GM12878 (cell line): ENCODE measurements around the gene ZNF804B. TPM values are rescaled to one million over a fixed set of nuclear protein-coding genes. Genes with fewer than 3 reads are reported as not detected.

ENCODE experiments used
- ATAC-seq: fragments of 200-7000 bp; cut with Tn5 transposase; 3 replicates; pipeline ENCODE4 v1.9.1; 2020; ENCODE audit warnings: mild to moderate bottlenecking, moderate library complexity
- BruUV-seq: library from RNA; stranded (reverse); fragments of 400-500 nt; replicated peaks from 2 replicates; lab custom pipeline; 2021; lab: Mats Ljungman, UMichigan
- CTCF ChIA-PET: fragments of 300-600 bp; sonication (Branson Sonifier 250); formaldehyde crosslinking; extraction: SDS; loops from one replicate; lab custom pipeline; 2021; ENCODE audit warnings: inconsistent platforms; lab: Yijun Ruan, JAX
- POLR2A ChIA-PET: fragments of 350-600 bp; formaldehyde crosslinking; extraction: SDS; loops from one replicate; lab custom pipeline; 2021; ENCODE audit warnings: inconsistent platforms; lab: Charles Lee
- RAD21 ChIA-PET: fragments of 300-600 bp; sonication (Branson Sonifier 250); formaldehyde crosslinking; loops from one replicate; lab custom pipeline; 2023; ENCODE audit warnings: antibody characterized with exemption; ENCODE audit not compliant: unreplicated experiment; lab: Charles Lee
- SMC1A ChIA-PET: fragments of 300-600 bp; sonication (Branson Sonifier 250); formaldehyde crosslinking; loops from one replicate; lab custom pipeline; 2023; ENCODE audit not compliant: unreplicated experiment, uncharacterized antibody; lab: Charles Lee
- DNase-seq: peaks from one replicate; pipeline ENCODE4 v3.0.0-alpha.2; 2011; ENCODE audit warnings: low read depth, low spot score
- FAIRE-seq: peaks from 3 replicates; lab custom pipeline; 2011; peaks lifted over from hg19 to GRCh38; lab: Jason Lieb, UNC
- H2AFZ ChIP-seq: 2 replicates; pipeline ENCODE4 v1.6.0; 2011; ENCODE audit warnings: low read depth, low read length, control low read depth; ENCODE audit not compliant: control insufficient read depth
- H3K27ac ChIP-seq: 2 replicates; pipeline ENCODE4 v1.5.1; 2011; ENCODE audit warnings: control low read depth; ENCODE audit not compliant: control insufficient read depth, insufficient read depth
- H3K27me3 ChIP-seq, 2 experiments: replicated peaks in 1 of 2; 2 replicates each; pipeline versions ENCODE4 v1.6.0 to v1.6.1; 2011; ENCODE audit warnings: low read length in 1 of 2; ENCODE audit not compliant: control insufficient read depth in 2 of 2, insufficient read depth in 2 of 2
- H3K36me3 ChIP-seq, 2 experiments: 2 replicates each; pipeline ENCODE4 v1.5.1; 2011; ENCODE audit warnings: low read length in 1 of 2; ENCODE audit not compliant: control insufficient read depth in 2 of 2, insufficient read depth in 2 of 2
- H3K4me1 ChIP-seq: 2 replicates; pipeline ENCODE4 v1.6.1; 2011; ENCODE audit warnings: mild to moderate bottlenecking, low read length, moderate library complexity, mixed read lengths; ENCODE audit not compliant: control insufficient read depth, insufficient read depth
- H3K4me2 ChIP-seq: 2 replicates; pipeline ENCODE4 v1.6.0; 2011; ENCODE audit warnings: control low read depth; ENCODE audit not compliant: control insufficient read depth, insufficient read depth
- H3K4me3 ChIP-seq: fragments of 200-600 bp; sonication (generic); 2 replicates; pipeline ENCODE4 v1.5.1; 2016
- H3K79me2 ChIP-seq: 2 replicates; pipeline ENCODE4 v1.6.0; 2011; ENCODE audit warnings: low read length; ENCODE audit not compliant: control insufficient read depth, insufficient read depth
- H3K9ac ChIP-seq: 2 replicates; pipeline ENCODE4 v1.8.0; 2011; ENCODE audit warnings: low read length, control low read depth, mixed read lengths; ENCODE audit not compliant: control insufficient read depth, insufficient read depth
- H3K9me3 ChIP-seq: replicated peaks from 3 replicates; pipeline ENCODE4 v1.5.1; 2011; ENCODE audit warnings: mild to moderate bottlenecking, low read length; ENCODE audit not compliant: control insufficient read depth, insufficient read depth
- H4K20me1 ChIP-seq: 2 replicates; pipeline ENCODE4 v1.6.0; 2011; ENCODE audit not compliant: control insufficient read depth, insufficient read depth
- CHD4 ChIP-seq: fragments of 200-600 bp; sonication (generic); IDR thresholded peaks from 2 replicates; pipeline ENCODE4 v1.6.1; 2016; ENCODE audit warnings: mild to moderate bottlenecking
- EED ChIP-seq: sonication (generic); IDR thresholded peaks from 2 replicates; pipeline ENCODE4 v1.6.1; 2016; ENCODE audit warnings: antibody characterized with exemption, low read depth
- EP300 ChIP-seq, 2 experiments: fragments of 150-350 bp in 1 of 2; IDR thresholded peaks; 2 replicates each; pipeline ENCODE4 v1.6.1; 2011 to 2012; ENCODE audit warnings: low read depth in 2 of 2, low read length in 2 of 2, borderline replicate concordance in 1 of 2, improper control_type of control experiment in 1 of 2, inconsistent platforms in 1 of 2; ENCODE audit not compliant: control insufficient read depth in 1 of 2
- FOS ChIP-seq: IDR thresholded peaks from 3 replicates; pipeline ENCODE4 v1.6.1; 2011; ENCODE audit warnings: borderline replicate concordance; ENCODE audit not compliant: insufficient read length; ENCODE audit errors: extremely low read depth
- FOXM1 ChIP-seq: IDR thresholded peaks from 2 replicates; pipeline ENCODE4 v1.6.1; 2012; ENCODE audit warnings: low read depth, mild to moderate bottlenecking, inconsistent platforms, low read length, moderate library complexity
- MEF2A ChIP-seq: IDR thresholded peaks from 2 replicates; pipeline ENCODE4 v1.6.1; 2011; ENCODE audit warnings: low read depth, mild to moderate bottlenecking, low read length, moderate library complexity; ENCODE audit not compliant: insufficient read depth
- MEF2B ChIP-seq: fragments of 450-650 bp; IDR thresholded peaks from 2 replicates; pipeline ENCODE4 v1.6.1; 2018; ENCODE audit warnings: mild to moderate bottlenecking, moderate library complexity; ENCODE audit not compliant: partially characterized antibody, poor library complexity, severe bottlenecking
- MTA2 ChIP-seq: fragments of 450-650 bp; IDR thresholded peaks from 2 replicates; pipeline ENCODE4 v1.6.1; 2016; ENCODE audit warnings: low read depth, mild to moderate bottlenecking, moderate library complexity
- NFXL1 ChIP-seq: fragments of 450-650 bp; IDR thresholded peaks from 2 replicates; pipeline ENCODE4 v1.6.1; 2017; ENCODE audit warnings: antibody characterized with exemption, mild to moderate bottlenecking, borderline replicate concordance
- NFYA ChIP-seq: IDR thresholded peaks from 2 replicates; pipeline ENCODE4 v1.6.1; 2011; ENCODE audit warnings: low read depth, mild to moderate bottlenecking, low read length, improper control_type of control experiment, borderline replicate concordance
- RAD21 ChIP-seq: IDR thresholded peaks from 2 replicates; pipeline ENCODE4 v1.6.1; 2011; ENCODE audit warnings: mild to moderate bottlenecking, low read depth, low read length, moderate library complexity; ENCODE audit not compliant: insufficient read depth
- RB1 ChIP-seq: fragments of 450-650 bp; formaldehyde crosslinking; IDR thresholded peaks from 2 replicates; pipeline ENCODE4 v1.6.1; 2017; ENCODE audit warnings: mild to moderate bottlenecking, borderline replicate concordance
- RBBP5 ChIP-seq: fragments of 200-600 bp; sonication (generic); conservative IDR thresholded peaks from 2 replicates; pipeline ENCODE4 v1.6.1; 2016
- RCOR1 ChIP-seq: conservative IDR thresholded peaks from 2 replicates; pipeline ENCODE4 v1.6.1; 2012; ENCODE audit warnings: low read depth, low read length, improper control_type of control experiment
- SMC3 ChIP-seq: IDR thresholded peaks from 2 replicates; pipeline ENCODE4 v1.6.1; 2011; ENCODE audit warnings: low read length, improper control_type of control experiment, borderline replicate concordance
- SPI1 ChIP-seq: IDR thresholded peaks from 2 replicates; pipeline ENCODE4 v1.6.1; 2011; ENCODE audit warnings: low read depth, mild to moderate bottlenecking, low read length, moderate library complexity, borderline replicate concordance; ENCODE audit not compliant: insufficient read depth
- TCF7 ChIP-seq: IDR thresholded peaks from 2 replicates; pipeline ENCODE4 v1.6.1; 2014; ENCODE audit warnings: antibody characterized with exemption, borderline replicate concordance
- USF2 ChIP-seq: IDR thresholded peaks from 2 replicates; pipeline ENCODE4 v1.6.1; 2011; ENCODE audit warnings: low read depth, low read length, improper control_type of control experiment, borderline replicate concordance
- ZNF274 ChIP-seq: IDR thresholded peaks from one replicate; pipeline ENCODE4 v1.8.0; 2011; ENCODE audit not compliant: insufficient read length, insufficient read depth
- WGBS: methylation state at CpG from one replicate; pipeline ENCODE4 v1.1.6; 2016; ENCODE audit warnings: low lambda C conversion rate; ENCODE audit not compliant: insufficient replicate concordance, insufficient coverage; ENCODE audit errors: missing lambda C conversion rate; 5-methylcytosine and 5-hydroxymethylcytosine counted together
- in situ Hi-C: fragments of 300-500 bp; cut with MboI; formaldehyde crosslinking; loops from 9 replicates; pipeline ENCODE4 v1.14.3; 2018; ENCODE audit warnings: mixed read lengths
- intact Hi-C: fragments of 100-400 bp; cut with micrococcal nuclease; formaldehyde crosslinking; loops from one replicate; pipeline ENCODE4 v1.14.2; 2022; ENCODE audit not compliant: unreplicated experiment
- polyA plus RNA-seq, 11 experiments: library from polyadenylated mRNA; depleted of rRNA in 4 of 11; unstranded in 6 of 11; stranded (reverse) in 5 of 11; fragments of >200 nt; fragmentation: Nextera tagmentation in 4 of 11; fragmentation: Illumina TruSeq in 1 of 11; extraction: Ambion mirVana in 4 of 11; extraction: Trizol in 1 of 11; gene quantifications; 1 replicate in 1 of 11; 2 replicates in 10 of 11; pipeline versions ENCODE4 v1.2.1 to v1.2.3, GENCODE V29; 2011 to 2016; ENCODE audit warnings: inconsistent platforms in 2 of 11, missing spikeins in 2 of 11, low read depth in 1 of 11
- total RNA-seq, 4 experiments: library from RNA; depleted of rRNA in 3 of 4; stranded (reverse); fragments of >200 nt in 3 of 4; fragmentation: Illumina TruSeq in 1 of 4; extraction: Trizol in 1 of 4; gene quantifications; 2 replicates each; pipeline versions ENCODE4 v1.2.1 to v1.2.3, GENCODE V29; 2013 to 2021

Gene ZNF804B
- total and polyA plus RNA-seq, 10 of the 15 experiments (the other 5 are each of a cell fraction or from before 2014, with no cell fraction given), result not detected

DNA sequence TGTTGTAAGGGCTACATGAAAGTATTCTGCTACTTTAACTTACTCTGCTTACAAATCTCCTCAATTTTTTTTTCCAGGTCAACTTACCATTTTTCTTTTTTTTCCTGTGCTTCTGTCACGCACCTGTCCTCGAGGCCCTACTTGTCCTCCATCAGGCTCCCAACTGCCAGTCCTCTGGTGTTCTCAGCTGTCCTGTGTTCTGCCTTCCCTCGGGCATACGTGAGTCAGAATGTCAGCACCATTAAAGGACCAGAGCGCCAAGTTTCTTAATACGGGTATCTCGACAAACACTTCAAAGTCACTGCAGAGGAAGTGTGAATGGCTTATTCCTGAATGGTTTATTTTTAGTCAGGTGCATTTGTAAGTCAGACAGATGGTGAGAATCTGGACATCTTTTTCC lies 36.1 kb downstream of the ZNF804B start, which contains the start of gene TEX47:
Gene TEX47, minus strand, starts transcription at position 185 of the 400 bp plus-strand sequence. CDS start 795 bp downstream, outside the sequence.
- CTCF ChIA-PET, result interaction anchor here (0.9 kb wide), 1 partner anchor 40 kb away, joined by 3 read pairs; no protein-coding TSS in a partner anchor
- intact Hi-C loops, result loop anchor here (10.0 kb wide), 1 partner anchor 829 kb away; no protein-coding TSS in a partner anchor
- POLR2A ChIA-PET, result no interaction called here
- DNase-seq (no peak), FAIRE-seq (no peak), ATAC-seq (no peak)
- no TSS peak for BruUV-seq
- Histone ChIP-seq H3K79me2 (no peaks in the 10 kb centered on the region), H3K27ac (no peak within 1 kb of the TSS), H3K36me3 (no peaks in the 10 kb centered on the region), H3K4me3 (no peak within 1 kb of the TSS), H3K27me3 (no peaks in the 10 kb centered on the region), H4K20me1 (no peaks in the 10 kb centered on the region), H2AFZ (no peak within 1 kb of the TSS), H3K9ac (no peak within 1 kb of the TSS), H3K4me2 (no peak within 1 kb of the TSS), H3K9me3 (no peaks in the 10 kb centered on the region), H3K4me1 (no peaks in the 10 kb centered on the region)
- in situ Hi-C loops, result loop anchor here (25.0 kb wide), 1 partner anchor 1317 kb away; no protein-coding TSS in a partner anchor
- 48% methylated on average over 7 of the region's 7 CpGs for WGBS
- RAD21 ChIA-PET, result no interaction called here
- SMC1A ChIA-PET, result no interaction called here
- no peak for TF ChIP-seq NFXL1
- TF ChIP-seq CHD4, result no peak
- no peak for TF ChIP-seq NFYA
- TF ChIP-seq TCF7, result no peak
- TF ChIP-seq FOXM1, result no peak
- TF ChIP-seq ZNF274, result no peak
- no peak for TF ChIP-seq MEF2B
- no peak for TF ChIP-seq RB1
- TF ChIP-seq RAD21, result no peak
- TF ChIP-seq FOS, result no peak
- no peak for TF ChIP-seq RCOR1
- no peak for TF ChIP-seq EED
- TF ChIP-seq USF2, result no peak
- no peak for TF ChIP-seq SMC3
- no peak for TF ChIP-seq EP300 (IDR thresholded peaks at IDR 0.05; ENCODE audit: borderline replicate concordance in 1 of 2, control insufficient read depth in 1 of 2, low read depth in 2 of 2, low read length in 2 of 2)
- no peak for TF ChIP-seq MTA2
- TF ChIP-seq MEF2A, result no peak
- TF ChIP-seq SPI1, result no peak
- no peak for TF ChIP-seq RBBP5
